ENCODE measurements around the gene TSPAN18.

Gene TSPAN18

DNA sequence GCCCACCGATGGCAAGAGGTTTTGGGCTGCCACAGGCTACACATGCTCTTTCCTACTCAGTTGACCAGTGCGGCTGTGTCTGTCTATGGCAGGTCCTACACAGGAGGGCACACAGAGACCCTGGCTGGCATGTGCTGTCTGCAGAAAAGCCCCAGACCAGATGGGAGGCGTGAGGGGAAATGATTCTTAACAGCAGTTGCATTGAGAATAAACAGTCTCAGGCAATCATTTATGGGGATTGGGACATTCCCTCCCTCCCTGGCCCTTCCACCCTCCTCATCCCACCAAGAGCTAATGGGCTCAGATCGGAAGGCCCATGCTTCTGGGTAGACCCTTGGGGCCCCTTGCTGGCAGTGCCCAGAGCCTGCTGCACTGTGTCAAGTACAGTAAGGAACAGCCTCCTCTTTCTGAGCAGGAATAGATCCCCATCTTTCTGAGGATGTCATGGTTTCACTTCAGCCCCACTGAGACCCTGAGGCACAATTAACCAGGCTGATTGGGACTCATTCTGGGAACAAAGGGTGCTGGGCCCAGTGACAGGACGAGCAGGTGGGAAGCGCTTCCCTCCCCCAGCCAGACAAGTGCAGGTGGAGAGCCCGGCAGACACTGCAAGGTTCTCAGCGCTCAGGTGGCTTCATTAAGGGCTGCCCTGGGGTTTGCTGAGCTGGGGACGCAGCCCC lies 28.3 kb downstream of the TSPAN18 start:
- Histone ChIP-seq H3K9me2 (replicated peaks; ENCODE audit: control insufficient read depth, low read length) (no peaks in the 10 kb centered on the region), H3K4me2 (ENCODE audit: low read length) (no peak overlapping the region), H3K27ac (ENCODE audit: low read depth, low read length) (no peak overlapping the region), H3K4me3 (ENCODE audit: low read length) (no peak overlapping the region), H3K36me3 (ENCODE audit: control insufficient read depth, low read length) (no peaks in the 10 kb centered on the region), H3K9me3 (ENCODE audit: control insufficient read depth, insufficient read depth, low read length) (peaks cover 4% of the 10 kb centered on the region; the same call in 1 of the 2 replicates), H3K4me1 (ENCODE audit: control insufficient read depth, low read length) (no peaks in the 10 kb centered on the region), H3K79me2 (ENCODE audit: control insufficient read depth, low read length) (no peaks in the 10 kb centered on the region), H4K20me1 (ENCODE audit: control insufficient read depth, insufficient read depth, low read depth, low read length) (no peaks in the 10 kb centered on the region), H3F3A (ENCODE audit: control insufficient read depth, insufficient read depth) (no peaks in the 10 kb centered on the region), H3K27me3 (ENCODE audit: control insufficient read depth, low read length) (peaks cover 6% of the 10 kb centered on the region)
- TF ChIP-seq, protein P1, sequence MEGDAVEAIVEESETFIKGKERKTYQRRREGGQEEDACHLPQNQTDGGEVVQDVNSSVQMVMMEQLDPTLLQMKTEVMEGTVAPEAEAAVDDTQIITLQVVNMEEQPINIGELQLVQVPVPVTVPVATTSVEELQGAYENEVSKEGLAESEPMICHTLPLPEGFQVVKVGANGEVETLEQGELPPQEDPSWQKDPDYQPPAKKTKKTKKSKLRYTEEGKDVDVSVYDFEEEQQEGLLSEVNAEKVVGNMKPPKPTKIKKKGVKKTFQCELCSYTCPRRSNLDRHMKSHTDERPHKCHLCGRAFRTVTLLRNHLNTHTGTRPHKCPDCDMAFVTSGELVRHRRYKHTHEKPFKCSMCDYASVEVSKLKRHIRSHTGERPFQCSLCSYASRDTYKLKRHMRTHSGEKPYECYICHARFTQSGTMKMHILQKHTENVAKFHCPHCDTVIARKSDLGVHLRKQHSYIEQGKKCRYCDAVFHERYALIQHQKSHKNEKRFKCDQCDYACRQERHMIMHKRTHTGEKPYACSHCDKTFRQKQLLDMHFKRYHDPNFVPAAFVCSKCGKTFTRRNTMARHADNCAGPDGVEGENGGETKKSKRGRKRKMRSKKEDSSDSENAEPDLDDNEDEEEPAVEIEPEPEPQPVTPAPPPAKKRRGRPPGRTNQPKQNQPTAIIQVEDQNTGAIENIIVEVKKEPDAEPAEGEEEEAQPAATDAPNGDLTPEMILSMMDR (IDR thresholded peaks at IDR 0.05; ENCODE audit: low read depth, low read length, poor library complexity, severe bottlenecking): no peak
- no peak for TF ChIP-seq EZH2phosphoT487 (IDR thresholded peaks at IDR 0.05; ENCODE audit: borderline replicate concordance, low read length)

DNA sequence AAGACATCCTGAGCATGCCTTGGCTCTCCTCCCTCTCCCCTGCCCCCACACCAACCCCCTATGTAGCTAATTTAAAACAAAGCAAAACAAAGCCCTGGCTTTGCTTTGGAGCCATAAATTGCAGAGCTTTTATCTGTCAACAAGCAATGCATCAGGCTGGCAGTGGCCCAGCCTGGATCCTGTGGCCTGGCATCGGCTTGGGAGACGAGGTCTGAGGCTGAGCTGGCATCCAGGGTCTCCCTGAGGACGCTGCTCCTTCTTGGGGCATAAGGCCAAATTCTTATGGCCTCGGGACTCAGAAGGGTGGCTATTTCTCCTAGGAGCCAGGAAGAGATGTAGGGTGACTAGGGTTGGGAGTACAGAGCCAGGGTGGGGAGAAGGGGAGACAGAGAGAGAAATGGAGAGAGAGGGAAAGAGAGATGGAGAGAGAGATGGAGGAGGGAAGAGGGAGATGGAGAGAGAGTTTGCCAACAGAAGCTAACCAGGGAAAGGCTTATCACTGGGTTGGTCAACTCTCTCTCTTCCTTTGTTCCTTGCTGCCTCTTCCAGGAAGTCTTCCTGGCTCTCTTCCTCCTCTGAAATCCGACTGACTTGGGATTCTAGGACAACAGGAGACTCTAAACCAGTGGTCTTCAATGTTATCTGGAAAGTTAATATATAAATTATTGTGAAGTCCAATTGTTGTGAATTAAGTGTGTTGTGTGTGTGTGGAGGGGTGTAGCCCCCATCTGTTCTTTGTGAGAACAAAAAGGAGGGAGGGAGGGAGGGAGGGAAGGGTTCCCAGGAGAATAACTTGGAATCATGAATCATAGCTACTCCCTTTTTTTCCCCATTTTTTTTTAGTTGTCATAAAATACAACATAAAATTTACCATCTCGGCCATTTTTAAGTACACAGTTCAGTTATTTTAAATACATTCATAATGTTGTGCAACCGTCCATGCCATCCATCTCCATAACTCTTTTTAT lies 29.1 kb downstream of the TSPAN18 start:
- Histone ChIP-seq H3K9me3 (ENCODE audit: control insufficient read depth, insufficient read depth, low read length) (peaks cover 4% of the 10 kb centered on the region; the same call in 1 of the 2 replicates), H4K20me1 (ENCODE audit: control insufficient read depth, insufficient read depth, low read depth, low read length) (no peaks in the 10 kb centered on the region), H3K27me3 (ENCODE audit: control insufficient read depth, low read length) (peaks cover 6% of the 10 kb centered on the region), H3K27ac (ENCODE audit: low read depth, low read length) (no peak overlapping the region), H3F3A (ENCODE audit: control insufficient read depth, insufficient read depth) (no peaks in the 10 kb centered on the region), H3K4me2 (ENCODE audit: low read length) (no peak overlapping the region), H3K79me2 (ENCODE audit: control insufficient read depth, low read length) (no peaks in the 10 kb centered on the region), H3K4me3 (ENCODE audit: low read length) (no peak overlapping the region), H3K36me3 (ENCODE audit: control insufficient read depth, low read length) (no peaks in the 10 kb centered on the region), H3K4me1 (ENCODE audit: control insufficient read depth, low read length) (no peaks in the 10 kb centered on the region), H3K9me2 (replicated peaks; ENCODE audit: control insufficient read depth, low read length) (no peaks in the 10 kb centered on the region)
- TF ChIP-seq EZH2phosphoT487 (IDR thresholded peaks at IDR 0.05; ENCODE audit: borderline replicate concordance, low read length): no peak
- TF ChIP-seq, protein P1 (IDR thresholded peaks at IDR 0.05; ENCODE audit: low read depth, low read length, poor library complexity, severe bottlenecking): no peak

DNA sequence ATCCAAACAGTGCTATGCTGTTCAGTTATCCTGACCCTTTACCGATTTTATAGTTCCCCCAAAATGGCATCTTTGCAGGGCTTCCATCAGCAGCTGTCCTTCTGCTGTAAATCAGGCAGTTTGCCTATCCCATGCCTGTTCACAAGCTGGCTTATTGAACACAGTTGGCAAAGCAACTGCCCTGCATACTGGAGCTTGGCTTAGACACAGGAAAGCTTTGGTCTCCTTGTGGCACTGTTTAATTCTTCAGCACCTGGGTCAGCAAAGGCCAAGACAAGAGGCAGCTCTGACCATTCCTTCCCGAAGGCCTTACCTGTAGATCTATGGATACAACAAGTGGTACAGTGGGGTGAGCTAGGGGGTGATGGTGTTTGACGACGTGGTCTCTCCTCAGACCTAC lies 32.2 kb downstream of the TSPAN18 start:
- Histone ChIP-seq H3K4me3 (ENCODE audit: low read length) (no peak overlapping the region), H3F3A (ENCODE audit: control insufficient read depth, insufficient read depth) (no peaks in the 10 kb centered on the region), H3K4me2 (ENCODE audit: low read length) (no peak overlapping the region), H3K36me3 (ENCODE audit: control insufficient read depth, low read length) (no peaks in the 10 kb centered on the region), H3K9me2 (replicated peaks; ENCODE audit: control insufficient read depth, low read length) (no peaks in the 10 kb centered on the region), H4K20me1 (ENCODE audit: control insufficient read depth, insufficient read depth, low read depth, low read length) (no peaks in the 10 kb centered on the region), H3K27ac (ENCODE audit: low read depth, low read length) (no peak overlapping the region), H3K27me3 (ENCODE audit: control insufficient read depth, low read length) (peaks cover 6% of the 10 kb centered on the region), H3K4me1 (ENCODE audit: control insufficient read depth, low read length) (no peaks in the 10 kb centered on the region), H3K9me3 (ENCODE audit: control insufficient read depth, insufficient read depth, low read length) (peaks cover 4% of the 10 kb centered on the region; the same call in 1 of the 2 replicates), H3K79me2 (ENCODE audit: control insufficient read depth, low read length) (no peaks in the 10 kb centered on the region)
- no peak for TF ChIP-seq EZH2phosphoT487 (IDR thresholded peaks at IDR 0.05; ENCODE audit: borderline replicate concordance, low read length)
- TF ChIP-seq, protein P1 (IDR thresholded peaks at IDR 0.05; ENCODE audit: low read depth, low read length, poor library complexity, severe bottlenecking): no peak

Data from DOHH2 (cell line).